Activated CD4-positive, alpha-beta T cell treated with anti-CD3 and anti-CD28 coated beads for 4 hours (primary cell): ENCODE data around the gene KLK12.

Source experiments
- DNase-seq, 2 donors: peaks; one replicate each; pipeline ENCODE4 v3.0.0-alpha.2; 2020

KLK12 gene

GRCh38 chr19:50979758-50980157 is 55.0 kb downstream of the KLK12 start:
- no peak for DNase-seq
